Activated CD8-positive, alpha-beta memory T cell treated with anti-CD3 and anti-CD28 coated beads for 36 hours (primary cell): ENCODE data around the gene SUPT4H1. TPM values are rescaled to one million over a fixed set of nuclear protein-coding genes. Genes with fewer than 3 reads are reported as not detected.

Experiments
- CTCF ChIA-PET: fragments of 350-600 bp; sonication (Branson Sonifier 250); formaldehyde crosslinking; loops from one replicate; lab custom pipeline; 2021; ENCODE audit warnings: antibody characterized with exemption; lab: Charles Lee
- POLR2A ChIA-PET: fragments of 350-600 bp; sonication (Branson Sonifier 250); formaldehyde crosslinking; loops from one replicate; lab custom pipeline; 2021; ENCODE audit warnings: antibody characterized with exemption; lab: Charles Lee
- total RNA-seq, 2 experiments: library from RNA; stranded (reverse); gene quantifications; one replicate each; pipeline ENCODE4 v1.2.3, GENCODE V29; 2021

SUPT4H1 gene
- total RNA-seq, 2 experiments from 2014 or later: 128 to 143 TPM

GRCh38 chr17:58310511-58311428 is 41.2 kb downstream of the SUPT4H1 start:
- POLR2A ChIA-PET: no interaction called here
- CTCF ChIA-PET: no interaction called here

- CTCF ChIA-PET: no interaction called here
- POLR2A ChIA-PET: no interaction called here
These were observed 42.1 kb downstream of the SUPT4H1 start for GRCh38 chr17:58309918-58310259.

GRCh38 chr17:58308985-58309917 is 42.8 kb downstream of the SUPT4H1 start:
- POLR2A ChIA-PET: no interaction called here
- CTCF ChIA-PET: no interaction called here

GRCh38 chr17:58308173-58308984 is 43.6 kb downstream of the SUPT4H1 start:
- ChIA-PET POLR2A (no interaction called here), CTCF (interaction anchor here (1.5 kb wide), 1 partner anchor 9 kb away, joined by 8 read pairs; no protein-coding TSS in a partner anchor)

- ChIA-PET POLR2A (no interaction called here), CTCF (interaction anchor here (0.8 to 1.5 kb wide), 2 partner anchors 10 to 46 kb away, joined by 3 to 8 read pairs; no protein-coding TSS in a partner anchor)
These were observed 44.4 kb downstream of the SUPT4H1 start for GRCh38 chr17:58307468-58308172.

- CTCF ChIA-PET: interaction anchor here (1.2 to 3.0 kb wide), 2 partner anchors 10 to 37 kb away, joined by 3 to 26 read pairs; no protein-coding TSS in a partner anchor
- POLR2A ChIA-PET: interaction anchor here (0.5 kb wide), 1 partner anchor 25 kb away, joined by 5 read pairs; no protein-coding TSS in a partner anchor
These were observed 45.7 kb downstream of the SUPT4H1 start for GRCh38 chr17:58306131-58306951.

GRCh38 chr17:58305626-58306025 is 46.4 kb downstream of the SUPT4H1 start:
- CTCF ChIA-PET: interaction anchor here (0.9 to 3.0 kb wide), 8 partner anchors 10 to 142 kb away, joined by 3 to 26 read pairs (median 3); partner anchors contain the start of gene SUPT4H1
- POLR2A ChIA-PET: no interaction called here

- ChIA-PET CTCF (interaction anchor here (0.7 to 3.0 kb wide), 17 partner anchors 8 to 147 kb away, joined by 3 to 26 read pairs (median 3); partner anchors contain the start of genes MKS1 and SUPT4H1), POLR2A (interaction anchor here (0.6 kb wide), 1 partner anchor 353 kb away, joined by 3 read pairs; no protein-coding TSS in a partner anchor)
These were observed 47.1 kb downstream of the SUPT4H1 start for GRCh38 chr17:58304750-58305486.

- ChIA-PET POLR2A (interaction anchor here (0.6 to 1.0 kb wide), 4 partner anchors 22 to 354 kb away, joined by 3 to 5 read pairs (median 3); no protein-coding TSS in a partner anchor), CTCF (interaction anchor here (0.5 to 3.0 kb wide), 17 partner anchors 9 to 148 kb away, joined by 3 to 26 read pairs (median 4); partner anchors contain the start of genes MKS1 and SUPT4H1)
These were observed 47.8 kb downstream of the SUPT4H1 start for GRCh38 chr17:58303971-58304749.

GRCh38 chr17:58302919-58303585 is 48.9 kb downstream of the SUPT4H1 start:
- POLR2A ChIA-PET: interaction anchor here (0.8 kb wide), 2 partner anchors 23 to 24 kb away, joined by 3 read pairs; no protein-coding TSS in a partner anchor
- CTCF ChIA-PET: interaction anchor here (0.7 to 1.8 kb wide), 4 partner anchors 19 to 777 kb away, joined by 3 to 4 read pairs (median 4); no protein-coding TSS in a partner anchor

GRCh38 chr17:58302171-58302918 is 49.7 kb downstream of the SUPT4H1 start:
- CTCF ChIA-PET: no interaction called here
- POLR2A ChIA-PET: no interaction called here

GRCh38 chr17:58301504-58302150 is 50.4 kb downstream of the SUPT4H1 start:
- ChIA-PET CTCF (no interaction called here), POLR2A (no interaction called here)

- ChIA-PET CTCF (no interaction called here), POLR2A (no interaction called here)
These were observed 51.7 kb downstream of the SUPT4H1 start for GRCh38 chr17:58300336-58300735.
